Measurements from ENCODE around the gene ANO10.
"Not testable (repeated sequence)": the region's sequence is repeated elsewhere in the genome, so short reads cannot be mapped to it uniquely, and the experiment has no call there.

ANO10 gene

DNA sequence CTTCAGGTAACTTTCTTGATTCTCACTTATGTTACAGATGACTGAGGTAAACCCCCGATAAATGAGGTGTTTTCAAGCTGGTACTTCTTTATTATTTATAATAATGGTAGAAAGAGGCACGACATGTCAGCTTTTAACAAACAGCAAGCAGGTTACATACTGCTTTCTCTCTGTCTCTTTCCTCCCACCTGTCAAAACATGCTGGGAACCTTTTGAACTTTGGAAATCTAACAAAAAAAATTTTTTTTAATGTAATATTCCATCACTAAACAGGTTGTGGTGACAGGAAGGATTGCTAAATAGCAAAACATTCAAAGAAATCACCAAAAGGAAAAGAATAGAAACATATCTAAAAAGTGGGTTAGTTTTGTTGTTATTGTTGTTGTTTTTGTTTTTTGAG is 48.2 kb downstream of the ANO10 start:
- DNase-seq, result no peak

DNA sequence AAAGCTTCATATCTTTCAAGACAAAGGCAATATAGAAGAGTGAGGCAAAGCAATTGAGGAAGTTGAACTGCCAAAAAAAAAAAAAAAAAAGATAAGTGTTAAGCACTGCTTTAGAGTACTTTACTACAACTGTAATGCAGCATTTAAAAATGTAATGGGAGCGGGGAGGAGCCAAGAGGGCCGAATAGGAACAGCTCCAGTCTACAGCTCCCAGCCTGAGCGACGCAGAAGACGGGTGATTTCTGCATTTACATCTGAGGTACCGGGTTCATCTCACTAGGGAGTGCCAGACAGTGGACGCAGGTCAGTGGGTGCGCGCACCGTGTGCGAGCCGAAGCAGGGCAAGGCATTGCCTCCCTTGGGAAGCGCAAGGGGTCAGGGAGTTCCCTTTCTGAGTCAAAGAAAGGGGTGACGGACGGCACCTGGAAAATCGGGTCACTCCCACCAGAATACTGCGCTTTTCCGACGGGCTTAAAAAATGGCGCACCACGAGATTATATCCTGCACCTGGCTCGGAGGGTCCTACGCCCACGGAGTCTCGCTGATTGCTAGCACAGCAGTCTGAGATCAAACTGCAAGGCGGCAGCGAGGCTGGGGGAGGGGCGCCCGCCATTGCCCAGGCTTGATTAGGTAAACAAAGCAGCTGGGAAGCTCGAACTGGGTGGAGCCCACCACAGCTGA is 56.0 kb downstream of the ANO10 start:
- DNase-seq, result not testable (repeated sequence)

DNA sequence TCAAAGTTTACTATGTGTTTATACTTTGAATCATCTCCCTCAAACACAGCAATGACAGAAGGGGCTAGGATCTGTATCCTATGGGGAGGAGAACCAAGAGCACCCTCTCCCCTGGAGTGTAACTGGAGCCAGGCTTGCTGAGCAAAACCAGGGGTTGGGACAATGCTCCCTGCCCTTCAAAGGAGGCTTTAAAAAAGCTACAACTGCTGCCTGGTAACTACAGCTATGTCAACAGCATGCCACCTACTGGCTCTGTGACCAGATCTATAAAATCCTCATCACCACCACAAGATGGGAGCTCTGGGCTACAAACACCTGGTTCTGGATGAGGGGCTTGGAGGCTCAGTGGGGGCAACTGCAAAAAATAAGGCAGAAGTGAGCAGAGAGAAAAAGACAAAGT is 61.9 kb downstream of the ANO10 start:
- no peak for DNase-seq

DNA sequence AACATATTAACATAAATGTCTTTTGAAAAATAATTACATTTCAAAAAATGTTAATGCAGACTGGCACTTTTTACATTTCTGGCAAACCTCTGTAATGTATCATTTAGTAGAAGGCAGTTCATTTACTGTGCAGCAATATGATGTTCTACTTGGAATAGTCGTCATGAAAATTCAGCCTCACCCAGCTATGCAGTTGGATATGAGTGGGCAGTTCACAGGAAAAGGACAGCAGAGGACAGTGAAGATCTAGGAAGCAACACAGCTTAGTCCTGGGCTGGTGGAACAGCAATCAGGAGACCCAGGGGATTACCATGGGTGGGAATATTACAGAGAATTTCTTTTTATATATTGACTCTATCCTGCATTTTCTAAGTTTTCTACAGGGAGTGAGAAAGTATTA is 63.6 kb downstream of the ANO10 start:
- DNase-seq, result no peak

DNA sequence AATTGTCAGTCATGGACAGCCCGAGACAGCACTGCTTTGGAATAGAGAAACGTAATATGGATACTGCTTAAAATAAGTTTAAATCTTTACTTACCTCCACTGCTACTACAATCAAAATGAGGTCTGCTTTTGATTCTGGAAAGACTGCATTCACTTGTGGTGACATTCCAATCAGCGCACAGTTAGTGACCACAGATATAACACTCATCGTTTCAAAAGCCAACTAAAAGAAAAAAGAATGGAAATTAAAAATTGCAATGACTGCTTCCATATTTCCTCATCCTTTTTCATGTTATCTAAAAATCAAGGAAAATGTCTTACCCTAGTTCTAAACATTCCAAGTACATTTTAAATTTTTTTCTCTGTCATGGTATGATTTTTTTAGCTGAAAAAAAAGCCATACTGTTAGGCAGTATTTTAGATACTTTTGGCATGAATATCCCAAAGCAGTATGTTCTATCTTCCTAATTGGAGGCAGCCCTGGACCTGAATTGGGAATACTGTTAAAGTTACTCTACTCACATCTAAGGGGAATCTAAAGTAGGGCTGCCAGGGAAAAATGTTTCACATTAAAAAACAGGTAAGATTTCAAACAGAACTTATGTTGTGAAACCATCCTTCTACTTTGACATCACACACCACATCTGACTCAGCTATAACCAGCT is 72.1 kb downstream of the ANO10 start:
- DNase-seq, result no peak

DNA sequence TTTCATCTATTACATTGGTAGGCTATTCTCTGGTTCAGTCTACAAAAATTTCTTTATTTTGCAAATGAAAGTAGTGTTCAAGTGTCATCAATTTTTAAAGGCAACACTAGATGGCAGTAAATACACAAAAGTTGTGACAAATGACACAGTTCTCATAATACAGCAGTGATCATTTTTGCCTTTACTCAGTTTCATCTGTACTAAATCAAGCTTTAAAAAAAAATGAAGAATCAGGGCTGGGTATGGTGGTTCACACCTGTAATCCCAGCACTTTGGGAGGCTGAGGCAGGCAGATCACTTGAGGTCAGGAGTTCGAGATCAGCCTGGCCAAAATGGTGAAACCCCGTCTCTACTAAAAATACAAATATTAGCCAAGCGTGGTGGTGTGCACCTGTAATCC is 77.5 kb downstream of the ANO10 start:
- peak; percentile 65 for DNase-seq

DNA sequence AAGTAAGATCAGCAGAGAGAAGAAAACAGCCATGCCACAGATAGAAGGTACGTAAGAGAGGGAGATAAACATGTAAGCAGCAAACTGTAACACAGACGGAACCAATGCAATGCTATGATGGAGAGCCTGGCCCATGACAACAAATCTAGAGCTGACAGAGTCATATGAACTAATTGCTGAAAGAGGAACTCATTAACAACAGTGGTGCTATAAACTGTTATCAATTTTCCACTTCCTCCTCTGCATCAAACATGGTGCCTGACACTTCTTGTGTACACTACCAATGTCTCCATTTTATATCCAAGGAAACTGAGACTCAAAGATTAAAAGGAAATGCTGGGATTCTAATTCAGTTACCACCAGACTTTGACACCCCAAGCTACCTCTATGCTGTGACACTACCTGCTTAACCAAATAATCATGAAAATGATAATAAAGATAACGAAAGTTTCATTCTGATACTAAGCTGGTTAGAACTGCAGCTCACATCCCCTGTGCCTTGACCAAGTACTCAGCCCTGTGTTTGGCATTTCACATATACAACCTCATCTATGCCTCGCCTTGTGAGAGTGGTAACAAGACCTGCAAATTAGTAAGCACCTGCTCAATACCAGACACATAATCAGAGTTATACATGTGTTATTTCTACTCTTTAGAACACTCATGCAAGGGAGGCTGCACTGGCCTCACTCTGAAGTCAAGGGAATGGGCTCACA is 79.3 kb downstream of the ANO10 start:
- no peak for DNase-seq

DNA sequence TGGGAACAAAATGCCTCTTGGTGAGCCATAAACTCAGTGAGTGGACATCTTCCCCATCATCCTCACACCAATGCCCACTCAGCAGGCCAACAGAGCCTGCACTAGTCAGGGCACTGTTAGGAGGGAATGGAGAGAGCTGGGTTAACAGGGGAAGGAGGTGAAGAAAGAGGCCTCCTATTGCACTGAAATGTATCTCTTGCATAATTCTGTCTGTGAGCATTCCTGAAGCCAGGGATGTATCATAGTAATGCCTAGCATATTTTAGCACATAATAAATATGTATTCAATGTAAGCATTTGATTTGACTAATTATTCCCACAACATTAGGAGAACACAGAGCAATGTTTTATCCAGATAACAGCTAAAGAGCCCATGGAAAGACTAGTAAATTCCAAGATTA is 81.2 kb downstream of the ANO10 start:
- no peak for DNase-seq

DNA sequence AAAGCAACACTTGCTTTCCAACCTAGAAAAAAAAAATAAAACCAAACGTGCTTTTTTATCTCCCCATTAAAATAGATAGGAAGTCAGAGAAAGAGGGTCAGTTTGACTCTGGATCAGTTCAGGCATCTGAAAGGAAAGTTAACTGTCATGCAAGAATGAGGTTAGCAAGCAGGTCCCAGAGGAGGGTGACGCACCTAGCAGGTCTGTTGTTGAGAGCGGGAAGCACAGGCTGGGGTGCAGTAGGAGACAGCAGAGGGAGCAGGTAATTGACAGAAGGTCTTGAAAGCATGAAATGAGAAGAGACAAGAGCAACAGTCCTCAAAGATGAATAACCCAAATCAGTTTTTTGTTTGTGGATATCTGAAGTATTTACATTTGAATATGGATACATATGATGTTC is 82.5 kb downstream of the ANO10 start:
- DNase-seq, result no peak

DNA sequence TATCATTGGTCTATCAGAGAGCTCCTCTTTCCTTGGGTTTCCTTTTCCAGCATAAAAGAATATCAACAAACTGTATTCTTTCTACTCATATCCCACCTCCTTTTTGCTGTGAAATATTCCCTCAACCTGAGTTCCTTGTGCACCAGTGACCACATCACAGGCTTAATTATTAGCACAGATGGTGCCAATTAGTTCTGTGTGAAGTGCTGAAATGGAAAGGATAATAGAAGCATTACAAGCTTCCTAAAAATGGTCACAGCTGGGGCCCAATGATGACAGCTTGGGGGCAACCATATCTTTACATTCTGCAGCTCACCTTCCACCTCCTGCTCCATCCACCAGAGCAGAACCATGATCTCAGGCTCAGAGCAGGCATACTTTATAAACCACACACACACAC is 84.6 kb downstream of the ANO10 start:
- DNase-seq, result no peak

DNA sequence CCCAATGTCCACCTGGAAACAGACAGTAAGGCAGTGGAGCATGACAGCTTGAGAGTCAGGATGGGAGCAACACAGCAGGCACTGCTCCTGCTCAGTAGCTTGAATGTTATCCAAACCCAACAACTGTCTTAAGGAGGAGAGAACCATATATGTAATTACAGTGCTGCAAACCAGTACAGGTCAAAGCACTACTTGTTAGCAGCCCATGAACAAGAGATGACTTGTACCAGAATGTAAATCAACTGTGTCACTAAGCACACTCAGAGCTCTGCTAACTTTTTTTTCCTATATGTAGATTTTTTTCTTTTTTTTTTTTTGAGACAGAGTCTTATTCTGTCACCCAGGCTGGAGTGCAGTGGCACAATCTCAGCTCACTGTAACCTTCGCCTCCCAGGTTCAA is 87.1 kb downstream of the ANO10 start:
- no peak for DNase-seq

DNA sequence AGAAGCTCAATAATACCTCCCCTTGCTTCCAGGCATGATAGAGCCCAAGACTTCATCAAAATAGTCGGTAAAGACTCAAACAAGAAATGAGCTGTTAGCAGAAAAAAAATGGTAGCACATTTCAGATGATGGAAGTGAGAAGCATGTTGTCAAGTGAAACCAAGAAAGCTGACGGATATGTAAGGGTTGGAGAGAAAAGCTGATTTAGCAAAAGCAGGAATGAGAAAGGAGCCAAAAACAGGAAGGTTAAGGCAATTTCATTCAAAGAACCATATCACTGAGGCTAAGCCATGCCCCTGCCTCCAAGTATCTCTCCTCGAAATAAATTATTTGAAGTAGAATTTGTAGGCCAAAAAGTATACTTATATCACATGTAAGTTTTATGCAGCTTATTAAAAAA is 88.8 kb downstream of the ANO10 start:
- DNase-seq, result no peak

DNA sequence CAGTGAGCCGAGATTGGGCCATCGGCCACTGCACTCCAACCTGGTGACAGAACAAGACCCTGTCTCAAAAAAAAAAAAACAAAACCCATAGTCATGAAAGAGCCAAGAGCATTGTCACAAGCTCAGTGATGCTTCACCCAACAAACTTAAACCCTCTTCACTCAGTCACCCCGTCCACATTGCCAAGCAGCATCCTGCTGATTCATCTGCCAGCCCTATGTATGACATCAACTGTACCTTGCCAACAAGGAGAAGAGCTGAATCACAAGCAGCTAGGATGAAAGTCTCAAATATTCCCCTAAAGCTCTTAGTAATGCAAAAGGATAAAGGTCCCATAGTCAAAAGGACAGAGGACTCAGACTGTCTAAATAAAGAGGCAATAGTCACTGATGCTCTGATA is 90.0 kb downstream of the ANO10 start:
- no peak for DNase-seq

DNA sequence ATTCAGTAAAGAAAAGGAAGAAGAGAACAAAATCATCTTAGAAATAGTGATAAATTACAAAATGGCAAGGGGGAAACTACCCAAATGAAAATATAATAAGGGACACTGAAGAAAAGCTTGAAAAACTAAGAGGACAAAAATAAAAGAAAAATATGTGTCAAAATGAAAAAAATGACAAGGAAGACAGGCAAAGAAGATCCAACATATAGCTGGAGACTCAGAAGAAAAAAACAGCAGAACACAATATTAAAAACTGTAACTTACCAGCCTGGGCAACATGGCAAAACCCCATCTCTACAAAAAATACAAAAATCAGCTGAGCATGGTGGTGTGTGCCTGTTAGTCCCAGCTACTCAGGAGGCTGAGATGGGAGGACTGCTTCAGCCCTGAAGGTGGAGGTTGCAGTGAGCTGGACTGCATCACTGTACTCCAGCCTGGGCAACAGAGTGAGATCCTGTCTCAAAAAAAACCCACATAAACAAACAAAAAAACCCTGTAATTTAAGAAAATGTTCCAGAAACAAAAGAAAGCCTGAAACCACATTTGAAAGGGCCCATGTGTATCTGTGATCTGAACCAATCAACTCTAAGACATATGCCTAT is 93.2 kb downstream of the ANO10 start:
- DNase-seq, result no peak

DNA sequence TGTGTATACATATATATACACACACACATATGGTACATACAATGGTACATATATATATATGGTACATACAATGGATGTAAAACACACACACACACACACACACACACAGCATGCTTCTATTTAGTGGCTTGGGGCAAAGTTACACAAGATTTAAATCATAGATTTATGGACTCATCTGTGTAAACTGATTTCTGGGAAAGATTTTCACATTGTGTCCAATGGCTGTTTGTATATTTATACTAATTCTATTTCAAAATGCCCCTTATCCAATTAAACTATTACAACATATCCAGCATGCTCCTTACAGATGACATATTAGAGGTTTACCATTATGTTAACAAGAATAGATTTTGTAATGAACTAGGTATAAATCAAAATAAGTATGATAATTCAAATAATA is 94.9 kb downstream of the ANO10 start:
- no peak for DNase-seq

DNA sequence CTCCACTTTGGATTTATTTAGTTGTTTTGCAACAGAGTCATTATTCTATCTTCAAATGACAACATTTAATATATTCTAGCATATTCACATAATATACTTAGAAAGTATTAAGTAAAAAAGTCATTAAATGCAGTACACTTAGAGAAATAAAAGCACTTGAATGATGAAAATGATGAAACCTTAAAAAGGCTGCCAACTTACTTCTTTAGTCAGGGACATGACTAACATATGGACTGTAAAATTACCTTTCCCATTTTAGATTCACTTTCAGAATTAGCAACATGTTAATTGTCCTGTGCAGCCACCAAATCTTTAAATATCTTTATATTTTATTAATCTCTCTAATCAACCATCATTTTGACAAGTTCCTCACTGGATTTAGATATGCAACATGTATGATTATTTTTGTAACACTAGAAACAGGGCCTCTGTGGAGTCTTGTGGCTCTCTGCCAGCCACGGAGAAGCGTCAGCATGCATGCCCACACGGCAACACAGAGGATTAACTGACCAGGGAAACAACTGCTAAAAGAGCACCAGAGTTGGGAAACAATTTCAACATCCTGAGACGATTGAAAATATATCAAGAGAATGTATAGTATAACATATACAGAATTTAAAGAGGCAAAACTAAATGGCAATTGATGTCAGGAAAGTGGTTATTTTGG is 95.7 kb downstream of the ANO10 start:
- DNase-seq, result no peak

DNA sequence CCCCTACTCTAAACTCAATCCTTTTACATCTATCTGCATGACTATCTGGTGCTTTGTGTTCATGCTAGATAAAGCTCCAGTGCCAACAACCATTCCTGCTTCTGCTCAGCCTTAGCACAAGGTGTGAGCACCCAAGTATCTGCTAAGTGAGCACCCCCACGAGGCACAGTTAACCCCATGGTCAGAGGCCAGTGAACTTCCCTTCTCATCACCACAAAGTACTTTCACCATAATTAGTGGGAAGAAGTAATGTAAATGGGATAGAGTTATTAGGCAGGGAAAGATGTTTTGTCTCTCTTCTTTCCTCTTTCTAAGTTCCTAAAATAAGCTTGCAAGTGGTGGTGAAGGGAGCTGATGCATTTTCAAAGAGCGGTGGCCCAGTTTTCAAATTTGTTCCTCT is 96.4 kb downstream of the ANO10 start:
- DNase-seq, result no peak

DNA sequence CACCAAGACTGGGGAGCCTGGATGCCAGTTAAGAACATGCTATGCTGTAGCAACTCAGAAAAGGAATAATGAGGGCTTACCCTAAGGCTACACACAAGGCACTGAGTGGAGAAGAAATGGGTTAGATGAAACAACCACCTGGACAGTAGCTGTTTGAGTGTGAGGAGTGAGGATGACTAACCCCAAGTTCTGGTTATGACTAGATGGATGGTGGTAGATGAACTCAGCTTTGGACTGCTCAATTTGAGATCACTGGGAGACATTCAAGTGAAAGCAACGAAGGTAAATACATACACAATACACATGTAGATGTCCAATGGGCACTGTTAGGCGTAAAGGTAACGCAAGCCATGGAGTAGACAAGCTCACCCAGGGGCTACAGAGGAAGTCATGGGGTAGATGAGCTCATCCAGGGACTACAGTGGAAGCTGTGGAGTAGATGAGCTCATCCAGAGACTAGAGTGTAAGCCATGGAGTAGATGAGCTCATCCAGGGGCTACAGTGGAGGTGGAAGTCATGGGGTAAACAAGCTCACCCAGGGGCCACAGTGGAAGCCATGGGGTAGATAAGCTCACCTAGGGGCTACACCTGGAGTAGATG is 98.3 kb downstream of the ANO10 start:
- DNase-seq, result no peak

DNA sequence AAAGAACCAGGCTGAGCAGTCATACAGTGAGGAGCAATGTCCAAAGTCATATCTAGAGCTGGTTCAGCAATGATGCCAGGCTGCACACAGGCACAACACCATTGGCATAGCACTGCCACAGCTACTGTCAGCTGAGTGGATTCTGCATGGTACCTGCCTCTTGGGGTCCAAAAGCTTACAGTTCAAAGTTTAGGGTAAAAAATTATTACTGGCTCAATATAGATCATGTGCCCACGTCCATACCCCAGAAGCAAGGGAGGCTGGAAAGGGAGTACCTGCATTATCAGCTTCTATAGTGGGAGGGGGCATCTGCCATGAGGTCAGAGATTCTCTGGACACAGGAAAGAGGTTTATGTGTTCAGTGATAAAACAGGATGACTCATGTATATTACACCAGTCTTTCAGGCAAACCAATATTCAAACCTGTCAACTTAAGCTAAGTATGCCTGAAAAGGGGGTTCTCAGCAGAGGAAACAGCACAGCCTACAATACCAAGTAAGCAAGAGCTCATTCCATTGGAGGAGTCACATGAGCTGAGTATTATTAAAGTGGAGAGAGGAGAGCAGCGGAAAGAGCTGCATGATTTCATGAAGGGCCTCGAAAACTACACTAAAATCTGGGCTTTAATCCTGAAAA is 99.0 kb downstream of the ANO10 start:
- DNase-seq, result no peak

DNA sequence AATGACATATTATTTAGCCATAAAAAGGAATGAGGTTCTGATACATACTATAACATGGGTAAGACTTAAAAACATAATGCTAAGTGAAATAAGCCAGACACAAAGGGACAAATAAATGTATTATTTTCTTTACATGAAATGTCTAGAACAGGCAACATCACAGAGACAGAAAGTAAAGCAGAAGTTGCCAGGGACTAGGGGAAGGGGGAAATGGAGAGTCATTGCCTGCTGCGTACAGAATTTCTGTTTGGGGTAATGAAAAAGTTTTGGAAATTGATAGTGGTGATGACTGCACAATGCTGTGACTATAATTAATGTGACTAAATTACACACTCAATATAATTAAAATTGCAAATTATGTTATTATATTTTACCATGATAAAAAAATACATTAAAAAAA is 99.9 kb downstream of the ANO10 start:
- DNase-seq, result no peak

DNA sequence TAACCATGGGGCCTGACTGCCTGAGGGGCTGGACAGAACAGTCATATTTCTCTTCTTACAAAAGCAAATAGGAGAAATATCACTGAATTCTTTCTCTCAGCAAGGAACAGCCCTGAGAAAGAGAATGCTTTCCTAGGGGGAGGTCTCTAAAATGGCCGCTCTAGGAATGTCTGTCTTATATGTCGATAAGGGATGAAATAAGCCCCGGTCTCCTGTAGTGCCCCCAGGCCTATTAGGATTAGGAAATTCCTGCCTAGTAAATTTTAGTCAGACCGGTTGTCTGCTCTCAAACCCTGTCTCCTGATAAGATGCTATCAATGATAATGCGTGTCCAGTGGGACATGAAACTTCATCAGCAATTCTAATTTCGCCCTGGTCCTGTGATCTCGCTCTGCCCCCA is 103.3 kb downstream of the ANO10 start:
- not testable (repeated sequence) for DNase-seq

DNA sequence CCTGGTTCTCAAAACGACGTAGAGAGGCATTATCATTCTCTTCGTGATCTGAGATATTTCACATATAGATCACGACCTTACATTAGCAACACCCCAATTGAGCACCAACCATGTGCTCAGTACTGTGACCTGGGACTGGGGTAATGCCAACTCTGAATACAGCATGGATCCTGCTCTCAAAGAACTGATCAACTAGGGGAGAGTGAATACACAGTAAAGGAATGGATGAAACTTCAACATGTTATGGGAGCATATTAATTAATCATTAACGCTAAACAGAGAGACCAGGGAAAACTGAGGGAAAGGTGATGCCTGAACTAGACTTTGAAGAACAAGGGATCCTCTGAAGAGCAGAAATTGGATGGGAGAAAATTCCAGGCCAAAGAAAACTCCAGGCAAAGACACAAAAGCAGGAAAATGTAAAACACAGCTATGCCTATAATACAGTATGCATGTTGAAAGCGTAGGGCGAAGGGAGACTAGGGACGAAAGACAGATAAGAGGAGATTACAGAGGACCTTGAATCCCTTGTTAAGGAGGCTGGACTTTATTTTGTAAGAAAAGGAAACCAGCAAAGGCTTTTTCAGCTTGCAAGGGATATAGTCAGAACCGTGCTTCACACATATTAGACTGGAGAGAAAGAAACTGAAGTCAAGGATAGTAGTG is 105.7 kb downstream of the ANO10 start:
- no peak for DNase-seq

All from CD4-positive, alpha-beta T cell treated with Interleukin-21 for 1 hour (primary cell).